Measurements from ENCODE around the gene SSMEM1.
"Not testable (repeated sequence)": the region's sequence is repeated elsewhere in the genome, so short reads cannot be mapped to it uniquely, and the experiment has no call there.

DNA sequence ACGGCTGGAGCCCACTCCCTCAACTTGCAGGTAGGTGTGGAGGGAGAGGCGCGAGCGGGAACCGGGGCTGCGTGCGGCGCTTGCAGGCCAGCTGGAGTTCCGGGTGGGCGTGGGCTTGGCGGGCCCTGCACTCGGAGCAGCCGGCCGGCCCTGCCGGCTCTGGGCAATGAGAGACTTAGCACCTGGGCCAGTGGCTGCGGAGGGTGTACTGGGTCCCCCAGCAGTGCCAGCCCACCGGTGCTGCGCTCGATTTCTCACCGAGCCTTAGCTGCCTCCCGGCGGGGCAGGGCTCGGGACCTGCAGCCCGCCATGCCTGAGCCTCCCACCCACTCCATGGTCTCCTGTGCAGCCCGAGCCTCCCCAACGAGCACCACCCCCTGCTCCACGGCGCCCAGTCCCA, 22.3 kb downstream of the SSMEM1 start:
- not testable (repeated sequence) for TF ChIP-seq EZH2 (IDR thresholded peaks at IDR 0.05); POLR2AphosphoS5 (IDR thresholded peaks at IDR 0.05; ENCODE audit: borderline replicate concordance, low read depth, low read length)

Data from SK-N-MC (cell line).